ENCODE results near the gene SLC7A5.

SLC7A5 gene

GRCh38 chr16:87846705-87847466, 22.4 kb downstream of the SLC7A5 start:
- no peak for DNase-seq (ENCODE audit: low spot score)

GRCh38 chr16:87845807-87846619, 23.3 kb downstream of the SLC7A5 start:
- DNase-seq (ENCODE audit: low spot score): no peak

GRCh38 chr16:87845213-87845612, 24.1 kb downstream of the SLC7A5 start:
- DNase-seq (ENCODE audit: low spot score): no peak

- DNase-seq (ENCODE audit: low spot score): no peak
Measured at GRCh38 chr16:87844809-87845208, 24.5 kb downstream of the SLC7A5 start.

- peak; percentile 80 for DNase-seq (ENCODE audit: low spot score)
Measured at GRCh38 chr16:87844120-87844733, 25.1 kb downstream of the SLC7A5 start.

GRCh38 chr16:87843678-87844105, 25.6 kb downstream of the SLC7A5 start:
- DNase-seq (ENCODE audit: low spot score): no peak

- no peak for DNase-seq (ENCODE audit: low spot score)
Measured at GRCh38 chr16:87842209-87842869, 27.0 kb downstream of the SLC7A5 start.

- DNase-seq (ENCODE audit: low spot score): no peak
Measured at GRCh38 chr16:87841340-87842208, 27.7 kb downstream of the SLC7A5 start.

GRCh38 chr16:87840271-87840978, 28.9 kb downstream of the SLC7A5 start:
- DNase-seq (ENCODE audit: low spot score): no peak

GRCh38 chr16:87839542-87840270, 29.6 kb downstream of the SLC7A5 start:
- no peak for DNase-seq (ENCODE audit: low spot score)

- no peak for DNase-seq (ENCODE audit: low spot score)
Measured at GRCh38 chr16:87838643-87839541, 30.4 kb downstream of the SLC7A5 start.

GRCh38 chr16:87837627-87838289, 31.5 kb downstream of the SLC7A5 start:
- no peak for DNase-seq (ENCODE audit: low spot score)

- DNase-seq (ENCODE audit: low spot score): no peak
Measured at GRCh38 chr16:87836844-87837581, 32.3 kb downstream of the SLC7A5 start.

- no peak for DNase-seq (ENCODE audit: low spot score)
Measured at GRCh38 chr16:87836346-87836843, 32.9 kb downstream of the SLC7A5 start.

GRCh38 chr16:87835882-87836331, 33.4 kb downstream of the SLC7A5 start:
- DNase-seq (ENCODE audit: low spot score): no peak

- no peak for DNase-seq (ENCODE audit: low spot score)
Measured at GRCh38 chr16:87834668-87835473, 34.4 kb downstream of the SLC7A5 start.

Measured in iPS-NIHi11 (cell line).